Measurements from ENCODE around the gene SH3GL2. TPM values are rescaled to one million over a fixed set of nuclear protein-coding genes. Genes with fewer than 3 reads are reported as not detected.

SH3GL2 gene
- total RNA-seq, 2 donors from 2014 or later = 1.5 to 8.2 TPM

- H3K4me3 ChIP-seq = no peak overlapping the region
- 33% methylated on average over 1 of the region's 1 CpG for WGBS
- DNase-seq (ENCODE audit: low spot score) = no peak
- no peaks in the 10 kb centered on the region for H3K4me1 ChIP-seq (replicated peaks)
- H3K27ac ChIP-seq = no peak overlapping the region
- no peaks in the 10 kb centered on the region for H3K36me3 ChIP-seq
- no peaks in the 10 kb centered on the region for H3K9me3 ChIP-seq
- intact Hi-C loops (cut with DNase I) = no loop called here
- TF ChIP-seq POLR2AphosphoS5 (IDR thresholded peaks at IDR 0.05) (no peak), POLR2A (IDR thresholded peaks at IDR 0.05) (no peak)
- no peaks in the 10 kb centered on the region for H3K27me3 ChIP-seq (replicated peaks; ENCODE audit: insufficient read depth)
Observed at GRCh38 chr9:17656889-17657288, 78.0 kb downstream of the SH3GL2 start.

DNA sequence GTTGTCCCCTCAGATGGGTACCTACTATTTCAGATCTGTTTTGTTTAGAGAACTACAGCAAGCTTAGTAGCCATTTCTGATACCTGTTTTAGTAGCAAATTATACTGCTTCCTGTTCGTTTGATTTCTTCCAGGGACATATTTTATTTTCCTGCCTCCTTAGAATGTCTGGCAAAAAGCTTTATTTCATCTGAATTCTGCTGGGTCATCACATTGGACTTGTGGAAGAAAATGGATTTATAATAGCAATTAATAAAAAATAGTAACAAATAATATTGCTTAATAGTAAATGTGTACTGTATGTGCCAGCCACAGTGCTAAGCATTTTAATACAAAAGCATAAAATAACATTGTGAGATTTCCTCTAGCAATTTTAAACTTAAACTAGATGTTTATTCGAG, 79.4 kb downstream of the SH3GL2 start:
- DNase-seq (ENCODE audit: low spot score) = no peak
- Histone ChIP-seq H3K9me3 (no peaks in the 10 kb centered on the region), H3K36me3 (no peaks in the 10 kb centered on the region), H3K4me1 (replicated peaks) (no peaks in the 10 kb centered on the region), H3K27ac (no peak overlapping the region), H3K4me3 (no peak overlapping the region), H3K27me3 (replicated peaks; ENCODE audit: insufficient read depth) (no peaks in the 10 kb centered on the region)
- WGBS = 74% methylated on average over 2 of the region's 2 CpGs
- intact Hi-C loops (cut with DNase I) = no loop called here
- no peak for TF ChIP-seq POLR2A (IDR thresholded peaks at IDR 0.05)

DNA sequence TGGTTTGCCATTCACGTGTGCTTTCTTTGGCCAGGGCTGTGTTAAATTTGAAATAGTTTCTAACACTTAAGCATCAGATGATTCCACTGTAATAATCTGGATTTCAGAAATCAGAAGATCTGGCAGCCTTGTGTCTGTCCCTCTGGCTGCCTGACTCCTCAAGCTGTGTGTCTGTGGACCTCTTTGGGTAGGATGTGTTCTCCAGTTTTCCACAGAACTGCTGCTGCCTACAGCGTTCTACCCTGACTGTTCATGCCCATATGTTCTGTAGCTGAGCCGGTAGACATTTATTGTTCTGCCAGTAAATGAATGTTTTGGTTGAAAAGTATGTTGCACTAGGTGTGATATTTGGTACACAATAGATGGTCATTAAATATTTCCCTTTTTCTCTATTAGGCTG, 81.3 kb downstream of the SH3GL2 start:
- no peaks in the 10 kb centered on the region for H3K36me3 ChIP-seq
- H3K4me1 ChIP-seq (replicated peaks) = no peaks in the 10 kb centered on the region
- WGBS = 65% methylated on average over 3 of the region's 3 CpGs
- H3K9me3 ChIP-seq = no peaks in the 10 kb centered on the region
- TF ChIP-seq POLR2AphosphoS5 (IDR thresholded peaks at IDR 0.05) = no peak
- no peak for TF ChIP-seq POLR2A (IDR thresholded peaks at IDR 0.05)
- TF ChIP-seq CTCF (IDR thresholded peaks at IDR 0.05) = no peak
- intact Hi-C loops (cut with DNase I) = no loop called here
- H3K4me3 ChIP-seq = no peak overlapping the region
- no peak for DNase-seq (ENCODE audit: low spot score)
- no peak overlapping the region for H3K27ac ChIP-seq
- no peaks in the 10 kb centered on the region for H3K27me3 ChIP-seq (replicated peaks; ENCODE audit: insufficient read depth)

- WGBS = 83% methylated on average over 3 of the region's 3 CpGs
- Histone ChIP-seq H3K4me3 (no peak overlapping the region), H3K4me1 (replicated peaks) (no peaks in the 10 kb centered on the region), H3K27me3 (replicated peaks; ENCODE audit: insufficient read depth) (no peaks in the 10 kb centered on the region), H3K36me3 (no peaks in the 10 kb centered on the region), H3K27ac (no peak overlapping the region), H3K9me3 (no peaks in the 10 kb centered on the region)
- intact Hi-C loops (cut with DNase I) = no loop called here
- no peak for TF ChIP-seq POLR2A (IDR thresholded peaks at IDR 0.05)
- no peak for TF ChIP-seq POLR2AphosphoS5 (IDR thresholded peaks at IDR 0.05)
- TF ChIP-seq CTCF (IDR thresholded peaks at IDR 0.05) = no peak
- DNase-seq (ENCODE audit: low spot score) = no peak
Observed at GRCh38 chr9:17665450-17665849, 86.6 kb downstream of the SH3GL2 start.

- intact Hi-C loops (cut with DNase I) = no loop called here
- Histone ChIP-seq H3K36me3 (no peaks in the 10 kb centered on the region), H3K4me1 (replicated peaks) (no peaks in the 10 kb centered on the region), H3K27ac (no peak overlapping the region), H3K9me3 (no peaks in the 10 kb centered on the region), H3K4me3 (no peak overlapping the region), H3K27me3 (replicated peaks; ENCODE audit: insufficient read depth) (no peaks in the 10 kb centered on the region)
- WGBS = 86% methylated on average over 4 of the region's 4 CpGs
- TF ChIP-seq POLR2AphosphoS5 (IDR thresholded peaks at IDR 0.05) (no peak), POLR2A (IDR thresholded peaks at IDR 0.05) (no peak), CTCF (IDR thresholded peaks at IDR 0.05) (no peak)
- DNase-seq (ENCODE audit: low spot score) = no peak
Observed at GRCh38 chr9:17669206-17669605, 90.3 kb downstream of the SH3GL2 start.

DNA sequence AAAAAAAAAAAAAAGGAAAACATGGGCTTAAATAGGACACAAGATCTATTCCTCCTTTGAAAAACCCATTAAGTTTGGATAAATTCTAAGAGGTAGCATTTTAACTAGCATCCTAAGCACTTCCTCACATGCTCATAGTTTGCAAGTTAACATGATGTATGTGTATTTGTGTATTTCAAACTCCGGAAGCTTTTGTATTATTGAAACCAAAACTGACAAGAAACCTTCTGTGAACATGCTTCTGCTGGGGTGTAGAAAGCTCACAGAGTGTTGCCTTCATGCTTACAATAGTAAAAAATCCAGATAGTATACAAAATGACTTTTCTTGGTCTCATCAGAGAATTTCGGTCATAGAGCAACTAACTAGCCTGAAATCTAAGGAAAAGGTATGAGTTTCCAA, 103.8 kb downstream of the SH3GL2 start:
- Histone ChIP-seq H3K36me3 (no peaks in the 10 kb centered on the region), H3K27ac (no peak overlapping the region), H3K4me3 (no peak overlapping the region), H3K27me3 (replicated peaks; ENCODE audit: insufficient read depth) (no peaks in the 10 kb centered on the region), H3K4me1 (replicated peaks) (no peaks in the 10 kb centered on the region), H3K9me3 (no peaks in the 10 kb centered on the region)
- WGBS = 91% methylated on average over 2 of the region's 2 CpGs
- no peak for DNase-seq (ENCODE audit: low spot score)
- TF ChIP-seq POLR2A (IDR thresholded peaks at IDR 0.05) = no peak
- intact Hi-C loops (cut with DNase I) = no loop called here
